ENCODE measurements around the gene PATL2. TPM values are rescaled to one million over a fixed set of nuclear protein-coding genes. Genes with fewer than 3 reads are reported as not detected.

Gene PATL2
- total RNA-seq, 2 experiments from 2014 or later, result 16.1 to 17.8 TPM

DNA sequence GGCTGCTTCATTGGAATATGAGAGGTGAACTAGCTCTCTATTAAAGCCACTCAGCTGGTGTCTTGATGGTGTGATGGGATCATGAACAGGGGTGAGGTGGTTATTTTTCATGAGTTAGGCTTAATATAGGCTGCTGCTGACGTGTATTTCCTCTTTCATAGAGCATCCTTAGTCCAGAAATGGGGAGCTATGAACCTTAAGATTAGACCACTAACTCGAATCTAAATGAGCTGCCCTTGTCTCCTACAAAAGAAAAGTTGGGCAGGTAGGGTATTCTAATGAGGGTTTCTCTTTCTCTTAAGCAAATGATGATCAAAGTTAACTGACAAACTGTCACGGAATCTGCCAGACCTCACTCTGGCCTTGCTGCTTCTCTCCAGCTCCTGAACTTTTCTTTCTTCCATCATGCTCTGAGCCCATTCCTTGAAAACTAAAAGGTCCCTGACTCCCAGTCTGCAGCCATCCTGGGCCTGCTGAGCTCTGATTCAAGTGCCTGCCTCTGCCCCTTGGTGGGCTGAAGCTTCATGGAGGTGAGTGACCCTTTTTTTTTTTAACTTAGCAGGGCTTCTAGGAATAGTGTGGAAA, 25.1 kb upstream of the PATL2 start, which contains the start of gene TRIM69:
Gene TRIM69 (plus strand): TSS at position 348 of the 585 bp plus-strand sequence. CDS start 177 bp downstream, at position 525.
- CTCF ChIA-PET, result interaction anchor here (0.7 to 16.4 kb wide), 19 partner anchors 8 to 191 kb away, joined by 3 to 333 read pairs (median 7); partner anchors contain the start of genes B2M, PATL2 and SPG11
- H3K27me3 Mint-ChIP-seq, result no peaks in the 10 kb centered on the region
- H3K36me3 Mint-ChIP-seq (ENCODE audit: low read depth), result peaks cover 32% of the 10 kb centered on the region
- POLR2A ChIA-PET, result interaction anchor here (0.8 to 37.9 kb wide), 5 partner anchors 9 to 139 kb away, joined by 3 to 1862 read pairs (median 4); partner anchors contain the start of genes B2M, PATL2 and SPG11
- H3K27ac Mint-ChIP-seq, result peak within 1 kb of the TSS; percentile 100
- intact Hi-C loops (cut with micrococcal nuclease), result loop anchor here (5.0 kb wide), 2 partner anchors 144 to 159 kb away; no protein-coding TSS in a partner anchor
- TF ChIP-seq, protein P1, sequence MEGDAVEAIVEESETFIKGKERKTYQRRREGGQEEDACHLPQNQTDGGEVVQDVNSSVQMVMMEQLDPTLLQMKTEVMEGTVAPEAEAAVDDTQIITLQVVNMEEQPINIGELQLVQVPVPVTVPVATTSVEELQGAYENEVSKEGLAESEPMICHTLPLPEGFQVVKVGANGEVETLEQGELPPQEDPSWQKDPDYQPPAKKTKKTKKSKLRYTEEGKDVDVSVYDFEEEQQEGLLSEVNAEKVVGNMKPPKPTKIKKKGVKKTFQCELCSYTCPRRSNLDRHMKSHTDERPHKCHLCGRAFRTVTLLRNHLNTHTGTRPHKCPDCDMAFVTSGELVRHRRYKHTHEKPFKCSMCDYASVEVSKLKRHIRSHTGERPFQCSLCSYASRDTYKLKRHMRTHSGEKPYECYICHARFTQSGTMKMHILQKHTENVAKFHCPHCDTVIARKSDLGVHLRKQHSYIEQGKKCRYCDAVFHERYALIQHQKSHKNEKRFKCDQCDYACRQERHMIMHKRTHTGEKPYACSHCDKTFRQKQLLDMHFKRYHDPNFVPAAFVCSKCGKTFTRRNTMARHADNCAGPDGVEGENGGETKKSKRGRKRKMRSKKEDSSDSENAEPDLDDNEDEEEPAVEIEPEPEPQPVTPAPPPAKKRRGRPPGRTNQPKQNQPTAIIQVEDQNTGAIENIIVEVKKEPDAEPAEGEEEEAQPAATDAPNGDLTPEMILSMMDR (IDR thresholded peaks at IDR 0.05), result no peak
- H3K4me3 Mint-ChIP-seq, result peak within 1 kb of the TSS; percentile 80
- H3K9me3 Mint-ChIP-seq, result no peaks in the 10 kb centered on the region
- H3K4me1 Mint-ChIP-seq (ENCODE audit: low read depth), result peaks cover 67% of the 10 kb centered on the region
- DNase-seq, result no peak
- peak; percentile 35 for ATAC-seq

DNA sequence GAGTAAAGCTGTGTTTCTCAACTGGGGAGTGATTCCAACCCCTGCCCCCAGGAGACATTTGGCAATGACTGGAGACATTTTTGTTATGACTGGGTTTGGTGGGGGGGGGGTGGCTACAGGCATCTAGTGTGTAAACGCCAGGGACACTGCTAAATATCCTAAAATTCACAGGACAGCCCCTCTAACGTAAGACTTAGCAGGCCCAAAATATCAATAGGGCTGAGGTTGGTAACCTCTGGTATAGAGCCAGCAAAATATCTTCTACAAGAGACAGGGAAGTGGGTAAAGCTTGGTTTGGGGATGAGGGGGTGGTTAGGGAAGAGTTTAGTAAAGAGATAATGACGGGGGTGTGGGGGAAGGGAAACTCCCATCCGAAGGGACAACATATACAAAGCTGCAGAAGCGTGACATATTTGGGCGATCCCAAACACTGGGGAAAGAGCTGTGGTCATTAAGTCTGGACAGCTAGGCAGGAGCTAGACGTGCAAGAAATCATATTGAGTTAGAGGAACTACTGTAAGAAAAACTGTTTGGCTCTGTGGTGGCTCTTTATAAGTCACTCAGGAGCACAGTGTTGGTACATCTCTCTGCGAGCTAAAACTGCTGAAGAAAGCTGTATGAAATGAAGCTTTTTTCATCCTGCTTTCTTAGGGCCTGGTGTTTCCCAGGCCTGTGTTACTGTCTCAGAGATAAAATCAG, 24.5 kb upstream of the PATL2 start:
- ATAC-seq, result peak; percentile 67
- TF ChIP-seq, protein P1 (IDR thresholded peaks at IDR 0.05), result no peak
- CTCF ChIA-PET, result interaction anchor here (0.7 to 16.4 kb wide), 16 partner anchors 8 to 190 kb away, joined by 3 to 333 read pairs (median 12); partner anchors contain the start of genes B2M, PATL2 and SPG11
- POLR2A ChIA-PET, result interaction anchor here (0.7 to 37.9 kb wide), 6 partner anchors 10 to 139 kb away, joined by 3 to 1862 read pairs (median 4); partner anchors contain the start of genes B2M, PATL2 and SPG11
- Mint-ChIP-seq H3K4me3 (peak overlapping the region; percentile 80), H3K9me3 (no peaks in the 10 kb centered on the region), H3K27ac (peak overlapping the region; percentile 100), H3K4me1 (ENCODE audit: low read depth) (peaks cover 68% of the 10 kb centered on the region), H3K27me3 (no peaks in the 10 kb centered on the region), H3K36me3 (ENCODE audit: low read depth) (peaks cover 33% of the 10 kb centered on the region)
- DNase-seq, result peak; percentile 82
- intact Hi-C loops (cut with micrococcal nuclease), result loop anchor here (5.0 kb wide), 2 partner anchors 143 to 158 kb away; no protein-coding TSS in a partner anchor

DNA sequence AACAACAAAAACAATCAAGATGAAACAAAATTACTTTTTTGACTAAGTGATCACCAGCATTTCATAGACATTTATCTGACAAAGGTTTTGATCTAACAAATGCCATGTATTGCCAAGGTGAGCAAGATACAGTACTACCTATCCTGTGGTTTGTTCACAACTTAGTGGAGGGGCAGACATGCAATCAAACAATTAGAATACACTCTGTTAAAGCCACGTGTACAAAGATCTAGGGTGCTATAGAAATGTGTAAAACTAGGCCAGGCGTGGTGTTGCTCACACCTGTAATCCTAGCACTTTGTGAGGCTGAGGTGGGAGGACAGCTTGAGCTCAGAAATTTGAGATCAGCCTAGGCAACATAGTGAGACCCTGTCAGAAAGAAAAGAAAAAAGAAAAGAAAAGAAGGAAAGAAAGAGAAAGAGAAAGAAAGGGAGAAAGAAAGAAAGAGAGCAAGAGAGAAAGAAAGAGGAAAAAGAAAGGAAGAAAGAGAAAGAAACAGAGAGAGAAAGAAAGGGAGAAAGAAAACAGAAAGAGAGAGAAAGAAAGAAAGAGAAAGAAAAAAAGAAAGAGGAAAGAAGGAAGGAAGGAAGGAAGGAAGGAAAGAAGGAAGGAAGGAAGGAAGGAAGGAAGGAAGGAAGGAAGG, 23.8 kb upstream of the PATL2 start:
- H3K4me3 Mint-ChIP-seq, result peak overlapping the region; percentile 80

DNA sequence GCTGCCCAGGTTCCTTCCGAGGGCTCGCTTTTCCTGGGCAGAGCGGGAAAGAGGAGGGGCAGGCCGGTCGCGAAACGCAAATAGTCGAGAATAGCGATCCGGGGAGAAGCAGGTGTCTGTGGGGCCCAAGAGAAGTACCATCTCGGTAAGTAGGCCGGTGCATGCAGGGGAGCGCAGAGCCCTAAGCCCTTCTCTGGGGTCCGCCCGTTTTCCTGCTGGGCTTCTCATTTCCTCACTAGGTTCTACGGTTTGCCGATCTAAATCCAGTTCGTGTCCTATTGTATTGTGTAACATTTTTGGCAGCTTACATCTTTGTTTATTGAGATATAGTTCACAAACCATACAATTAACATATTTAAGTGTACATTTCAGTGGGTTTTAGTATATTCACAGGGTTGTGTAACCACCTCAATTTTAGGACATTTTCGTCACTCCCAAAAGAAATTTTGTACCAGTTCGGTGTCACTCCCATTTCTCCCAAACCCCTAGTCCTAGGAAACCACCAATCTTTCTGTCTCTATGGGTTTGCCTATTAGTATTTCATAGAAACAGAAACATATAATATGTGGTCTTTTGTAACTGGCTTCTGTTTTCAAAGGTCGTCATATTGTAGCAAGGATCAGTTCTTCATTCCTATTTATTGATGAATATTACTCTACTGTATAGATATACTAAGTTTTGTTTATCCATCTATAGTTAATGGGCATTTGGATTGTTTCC, 18.4 kb upstream of the PATL2 start:
- Mint-ChIP-seq H3K27ac (peak overlapping the region; percentile 100), H3K27me3 (no peaks in the 10 kb centered on the region), H3K36me3 (ENCODE audit: low read depth) (peaks cover 38% of the 10 kb centered on the region), H3K4me1 (ENCODE audit: low read depth) (peaks cover 60% of the 10 kb centered on the region), H3K4me3 (peak overlapping the region; percentile 99), H3K9me3 (no peaks in the 10 kb centered on the region)
- intact Hi-C loops (cut with micrococcal nuclease), result no loop called here
- ChIA-PET CTCF (interaction anchor here (0.9 to 16.4 kb wide), 9 partner anchors 8 to 183 kb away, joined by 3 to 333 read pairs (median 3); partner anchors contain the start of genes B2M, PATL2, SPG11 and TRIM69), POLR2A (interaction anchor here (0.7 to 37.9 kb wide), 8 partner anchors 0 to 673 kb away, joined by 3 to 1862 read pairs (median 6); partner anchors contain the start of genes B2M, PATL2, SPG11 and TRIM69)
- TF ChIP-seq, protein P1 (IDR thresholded peaks at IDR 0.05), result no peak
- DNase-seq, result peak; percentile 59
- ATAC-seq, result peak; percentile 2

More for the DNA sequence above, 23.8 kb upstream of the PATL2 start:
- POLR2A ChIA-PET, result interaction anchor here (0.7 to 37.9 kb wide), 3 partner anchors 16 to 61 kb away, joined by 3 to 1862 read pairs (median 1567); partner anchors contain the start of genes B2M, PATL2 and SPG11
- Mint-ChIP-seq H3K36me3 (ENCODE audit: low read depth) (peaks cover 36% of the 10 kb centered on the region), H3K9me3 (no peaks in the 10 kb centered on the region), H3K27ac (peak overlapping the region; percentile 100), H3K4me1 (ENCODE audit: low read depth) (peaks cover 67% of the 10 kb centered on the region), H3K27me3 (no peaks in the 10 kb centered on the region)
- CTCF ChIA-PET, result interaction anchor here (1.5 to 16.4 kb wide), 6 partner anchors 23 to 157 kb away, joined by 6 to 333 read pairs (median 80); partner anchors contain the start of genes B2M, PATL2 and SPG11
- intact Hi-C loops (cut with micrococcal nuclease), result loop anchor here (5.0 kb wide), 2 partner anchors 143 to 158 kb away; no protein-coding TSS in a partner anchor
- DNase-seq, result no peak
- ATAC-seq, result no peak
- TF ChIP-seq, protein P1 (IDR thresholded peaks at IDR 0.05), result peak; percentile 45

Measured in activated CD8-positive, alpha-beta T cell treated with anti-CD3 and anti-CD28 coated beads for 36 hours (primary cell).